SK-N-SH treated with all-trans-retinoic acid at 6 μM for 48 hours (cell line): ENCODE measurements around the gene CD84.

ENCODE experiments used
- ARNTL ChIP-seq: fragments of 450-650 bp; formaldehyde crosslinking; IDR thresholded peaks from 2 replicates; pipeline ENCODE4 v1.5.0; 2020; ENCODE audit warnings: low read depth, mild to moderate bottlenecking, moderate library complexity, borderline replicate concordance
- CREB5 ChIP-seq: fragments of 250-450 bp; sonication (Bioruptor Pico); IDR thresholded peaks from 2 replicates; pipeline ENCODE4 v1.5.1; 2020; ENCODE audit warnings: low read depth, mild to moderate bottlenecking, moderate library complexity
- CSRNP3 ChIP-seq: fragments of 250-450 bp; sonication (Bioruptor Pico); IDR thresholded peaks from 2 replicates; pipeline ENCODE4 v1.5.1; 2021; ENCODE audit warnings: mild to moderate bottlenecking, moderate library complexity
- OSR1 ChIP-seq: fragments of 250-450 bp; sonication (Bioruptor Pico); IDR thresholded peaks from 2 replicates; pipeline ENCODE4 v1.8.0; 2022; ENCODE audit warnings: moderate library complexity, mild to moderate bottlenecking, inconsistent platforms
- PATZ1 ChIP-seq: fragments of 250-450 bp; sonication (Bioruptor Pico); IDR thresholded peaks from 2 replicates; pipeline ENCODE4 v1.8.0; 2020; ENCODE audit warnings: mild to moderate bottlenecking, moderate library complexity, borderline replicate concordance
- PPARA ChIP-seq: fragments of 250-450 bp; sonication (Bioruptor Pico); IDR thresholded peaks from 2 replicates; pipeline ENCODE4 v1.5.0; 2020; ENCODE audit warnings: mild to moderate bottlenecking, borderline replicate concordance
- RARB ChIP-seq: fragments of 250-450 bp; sonication (Bioruptor Pico); IDR thresholded peaks from 2 replicates; pipeline ENCODE4 v1.8.0; 2021; ENCODE audit warnings: mild to moderate bottlenecking, moderate library complexity
- TOX ChIP-seq: fragments of 250-450 bp; sonication (Bioruptor Pico); IDR thresholded peaks from 2 replicates; pipeline ENCODE4 v1.8.0; 2021; ENCODE audit warnings: mild to moderate bottlenecking, moderate library complexity, borderline replicate concordance
- TSHZ2 ChIP-seq: fragments of 250-450 bp; sonication (Bioruptor Pico); IDR thresholded peaks from 2 replicates; pipeline ENCODE4 v1.5.0; 2020; ENCODE audit warnings: mild to moderate bottlenecking, moderate library complexity
- ZC3H10 ChIP-seq: fragments of 250-450 bp; sonication (Bioruptor Pico); IDR thresholded peaks from 2 replicates; pipeline ENCODE4 v1.5.1; 2021; ENCODE audit warnings: mild to moderate bottlenecking, moderate library complexity
- ZFP30 ChIP-seq: fragments of 450-650 bp; formaldehyde crosslinking; IDR thresholded peaks from 2 replicates; pipeline ENCODE4 v1.5.0; 2022; ENCODE audit warnings: mild to moderate bottlenecking, moderate library complexity
- ZNF565 ChIP-seq: fragments of 450-650 bp; formaldehyde crosslinking; conservative IDR thresholded peaks from 2 replicates; pipeline ENCODE4 v1.5.0; 2020; ENCODE audit warnings: low read depth, mild to moderate bottlenecking, moderate library complexity
- ZNF70 ChIP-seq: fragments of 450-650 bp; formaldehyde crosslinking; IDR thresholded peaks from 2 replicates; pipeline ENCODE4 v1.5.0; 2020; ENCODE audit warnings: mild to moderate bottlenecking, moderate library complexity

GRCh38 chr1:160570840-160571239, 8.5 kb downstream of the CD84 start:
- TF ChIP-seq ZNF565 (CRISPR knock-in tag): no peak
- no peak for TF ChIP-seq ZFP30
- TF ChIP-seq ARNTL (CRISPR knock-in tag): no peak
- TF ChIP-seq PATZ1 (CRISPR knock-in tag): no peak
- no peak for TF ChIP-seq CREB5 (CRISPR knock-in tag)
- TF ChIP-seq RARB: no peak
- no peak for TF ChIP-seq TSHZ2 (CRISPR knock-in tag)
- TF ChIP-seq CSRNP3 (CRISPR knock-in tag): no peak
- no peak for TF ChIP-seq OSR1 (CRISPR knock-in tag)
- TF ChIP-seq TOX (CRISPR knock-in tag): no peak
- no peak for TF ChIP-seq PPARA (CRISPR knock-in tag)
- no peak for TF ChIP-seq ZNF70 (CRISPR knock-in tag)
- TF ChIP-seq ZC3H10: no peak
